Measurements from ENCODE around the gene C1QL4. TPM values are rescaled to one million over a fixed set of nuclear protein-coding genes. Genes with fewer than 3 reads are reported as not detected.

The C1QL4 gene
- total RNA-seq, 1 donor from 2014 or later: 0.63 TPM

DNA sequence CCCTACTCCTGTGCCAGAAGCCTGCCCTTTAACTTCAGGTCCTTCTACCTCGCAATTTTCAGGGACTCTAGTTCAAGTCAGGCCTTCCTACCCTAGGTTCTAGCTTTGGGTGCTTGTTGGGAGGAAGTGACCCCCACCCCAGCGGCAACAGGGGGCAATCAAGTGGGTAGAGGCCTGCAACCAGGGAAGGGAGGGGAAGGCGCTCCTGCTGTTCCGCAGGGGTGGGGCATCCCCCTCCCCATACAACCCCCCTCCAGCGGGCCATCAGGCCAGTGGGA lies 42.2 kb downstream of the C1QL4 start:
- TF ChIP-seq, protein P1, sequence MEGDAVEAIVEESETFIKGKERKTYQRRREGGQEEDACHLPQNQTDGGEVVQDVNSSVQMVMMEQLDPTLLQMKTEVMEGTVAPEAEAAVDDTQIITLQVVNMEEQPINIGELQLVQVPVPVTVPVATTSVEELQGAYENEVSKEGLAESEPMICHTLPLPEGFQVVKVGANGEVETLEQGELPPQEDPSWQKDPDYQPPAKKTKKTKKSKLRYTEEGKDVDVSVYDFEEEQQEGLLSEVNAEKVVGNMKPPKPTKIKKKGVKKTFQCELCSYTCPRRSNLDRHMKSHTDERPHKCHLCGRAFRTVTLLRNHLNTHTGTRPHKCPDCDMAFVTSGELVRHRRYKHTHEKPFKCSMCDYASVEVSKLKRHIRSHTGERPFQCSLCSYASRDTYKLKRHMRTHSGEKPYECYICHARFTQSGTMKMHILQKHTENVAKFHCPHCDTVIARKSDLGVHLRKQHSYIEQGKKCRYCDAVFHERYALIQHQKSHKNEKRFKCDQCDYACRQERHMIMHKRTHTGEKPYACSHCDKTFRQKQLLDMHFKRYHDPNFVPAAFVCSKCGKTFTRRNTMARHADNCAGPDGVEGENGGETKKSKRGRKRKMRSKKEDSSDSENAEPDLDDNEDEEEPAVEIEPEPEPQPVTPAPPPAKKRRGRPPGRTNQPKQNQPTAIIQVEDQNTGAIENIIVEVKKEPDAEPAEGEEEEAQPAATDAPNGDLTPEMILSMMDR (conservative IDR thresholded peaks at IDR 0.05): no peak
- no peak overlapping the region for H3K4me3 Mint-ChIP-seq
- no peaks in the 10 kb centered on the region for H3K9me3 Mint-ChIP-seq
- no peak for DNase-seq (ENCODE audit: low read depth, low spot score)
- peaks cover 4% of the 10 kb centered on the region for H3K4me1 Mint-ChIP-seq
- peaks cover 84% of the 10 kb centered on the region for H3K27me3 Mint-ChIP-seq (ENCODE audit: low read depth)
- H3K27ac Mint-ChIP-seq (ENCODE audit: unreplicated experiment): no peak overlapping the region
- no peaks in the 10 kb centered on the region for H3K36me3 Mint-ChIP-seq (ENCODE audit: low read depth)

DNA sequence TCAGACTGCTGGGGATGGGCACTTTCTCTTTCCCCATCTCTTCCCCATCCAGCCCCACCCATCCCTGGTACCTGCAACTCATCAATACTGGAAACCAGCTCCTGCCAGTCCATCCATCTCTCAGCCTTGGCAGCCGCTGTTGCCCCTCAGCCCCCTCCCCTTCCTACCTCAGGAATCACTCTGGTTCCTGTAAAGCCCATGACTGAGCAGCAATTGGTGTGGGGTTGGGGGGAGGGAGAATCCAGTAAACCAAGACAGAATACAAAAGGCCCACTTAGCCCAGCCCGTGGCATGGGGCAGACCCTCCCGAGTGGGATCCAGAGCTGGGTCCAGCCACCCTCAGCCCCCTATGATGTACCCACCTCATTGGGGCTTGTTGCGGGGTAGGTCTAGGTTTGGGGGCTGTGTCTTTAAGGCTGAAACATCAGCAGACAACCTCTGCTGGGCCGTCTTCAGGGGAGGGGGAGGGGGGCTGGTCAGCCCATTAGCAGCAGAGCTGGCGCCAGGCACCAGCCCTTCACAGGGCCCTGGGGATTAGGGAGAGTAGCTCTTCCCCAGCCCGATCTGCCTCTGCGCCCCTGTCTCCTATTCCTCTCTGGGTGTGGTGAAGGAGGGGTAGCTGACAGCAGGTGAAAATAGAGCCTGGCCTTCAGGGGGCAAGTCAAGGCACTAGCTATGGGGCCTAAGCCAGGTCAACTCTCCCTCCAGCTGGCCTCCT lies 42.7 kb downstream of the C1QL4 start:
- H3K9me3 Mint-ChIP-seq: no peaks in the 10 kb centered on the region
- peaks cover 4% of the 10 kb centered on the region for H3K4me1 Mint-ChIP-seq
- H3K4me3 Mint-ChIP-seq: no peak overlapping the region
- H3K27ac Mint-ChIP-seq (ENCODE audit: unreplicated experiment): no peak overlapping the region
- DNase-seq (ENCODE audit: low read depth, low spot score): no peak
- TF ChIP-seq, protein P1 (conservative IDR thresholded peaks at IDR 0.05): no peak
- H3K36me3 Mint-ChIP-seq (ENCODE audit: low read depth): no peaks in the 10 kb centered on the region
- peaks cover 81% of the 10 kb centered on the region for H3K27me3 Mint-ChIP-seq (ENCODE audit: low read depth)

DNA sequence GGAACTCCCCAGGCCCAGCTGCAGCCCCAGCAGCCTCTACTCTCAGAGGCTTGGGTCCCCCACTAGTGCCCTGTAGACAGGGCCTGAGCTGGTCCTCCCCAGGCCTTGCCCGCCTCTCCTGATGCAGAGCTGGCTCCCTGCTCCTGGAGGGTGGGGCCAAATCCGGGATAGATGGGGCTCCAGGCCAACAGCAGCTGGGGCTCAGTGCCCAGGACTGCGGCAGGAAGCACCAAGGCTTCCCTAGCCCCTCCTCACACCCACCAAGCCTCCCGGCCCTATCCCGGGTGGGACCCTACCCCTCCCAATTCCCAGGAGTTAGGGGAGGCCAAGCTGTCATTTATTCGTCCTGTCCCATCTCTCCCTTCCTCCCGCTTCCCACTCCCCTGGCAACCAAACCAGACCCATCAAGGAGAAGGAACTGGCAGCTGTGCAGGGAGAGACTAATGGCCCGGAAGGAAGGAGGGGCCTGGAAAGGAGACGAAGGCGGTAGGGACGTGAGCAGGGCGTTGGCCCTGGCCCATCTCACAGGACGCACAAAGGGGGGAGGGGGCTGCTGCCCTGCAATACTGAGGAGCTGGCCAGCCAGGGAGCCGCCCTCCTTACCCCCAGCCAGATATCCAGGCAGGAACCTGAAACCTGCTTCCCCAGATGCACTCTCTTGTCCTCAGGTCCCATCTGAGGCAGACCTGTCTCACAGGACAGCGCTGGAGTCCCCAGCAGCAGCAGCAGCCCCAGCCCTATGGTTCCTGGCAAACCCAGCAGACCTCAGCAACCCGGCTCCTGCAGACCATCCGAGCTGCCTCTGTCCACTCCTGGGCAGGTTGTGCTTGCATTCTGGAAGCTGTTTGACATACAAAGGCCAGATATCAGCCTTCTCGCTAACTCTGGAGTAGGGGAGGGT lies 43.7 kb downstream of the C1QL4 start:
- H3K4me1 Mint-ChIP-seq: peaks cover 7% of the 10 kb centered on the region
- no peaks in the 10 kb centered on the region for H3K9me3 Mint-ChIP-seq
- H3K36me3 Mint-ChIP-seq (ENCODE audit: low read depth): no peaks in the 10 kb centered on the region
- no peak overlapping the region for H3K27ac Mint-ChIP-seq (ENCODE audit: unreplicated experiment)
- no peak overlapping the region for H3K4me3 Mint-ChIP-seq
- no peak for DNase-seq (ENCODE audit: low read depth, low spot score)
- TF ChIP-seq, protein P1 (conservative IDR thresholded peaks at IDR 0.05): no peak
- peaks cover 77% of the 10 kb centered on the region for H3K27me3 Mint-ChIP-seq (ENCODE audit: low read depth)

DNA sequence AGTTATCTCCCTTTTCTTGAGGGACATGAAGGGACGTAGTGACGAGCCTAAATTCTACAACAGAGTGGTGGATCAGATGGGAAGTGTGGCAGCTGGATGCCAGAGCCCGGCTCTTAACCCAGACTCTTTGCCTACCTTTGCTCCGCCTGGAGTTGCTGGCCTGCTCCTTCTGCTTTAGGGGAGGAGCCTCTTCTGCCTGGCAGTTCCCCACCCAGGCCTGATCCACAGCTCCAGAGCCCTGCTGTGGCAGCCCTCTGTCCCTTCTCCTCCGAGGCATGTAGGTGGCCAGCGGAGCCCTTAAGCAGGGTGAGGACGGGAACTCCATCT lies 44.3 kb downstream of the C1QL4 start:
- TF ChIP-seq, protein P1 (conservative IDR thresholded peaks at IDR 0.05): no peak
- no peak for DNase-seq (ENCODE audit: low read depth, low spot score)
- H3K4me1 Mint-ChIP-seq: peaks cover 9% of the 10 kb centered on the region
- peaks cover 77% of the 10 kb centered on the region for H3K27me3 Mint-ChIP-seq (ENCODE audit: low read depth)
- H3K9me3 Mint-ChIP-seq: no peaks in the 10 kb centered on the region
- H3K4me3 Mint-ChIP-seq: no peak overlapping the region
- H3K36me3 Mint-ChIP-seq (ENCODE audit: low read depth): no peaks in the 10 kb centered on the region
- H3K27ac Mint-ChIP-seq (ENCODE audit: unreplicated experiment): no peak overlapping the region

DNA sequence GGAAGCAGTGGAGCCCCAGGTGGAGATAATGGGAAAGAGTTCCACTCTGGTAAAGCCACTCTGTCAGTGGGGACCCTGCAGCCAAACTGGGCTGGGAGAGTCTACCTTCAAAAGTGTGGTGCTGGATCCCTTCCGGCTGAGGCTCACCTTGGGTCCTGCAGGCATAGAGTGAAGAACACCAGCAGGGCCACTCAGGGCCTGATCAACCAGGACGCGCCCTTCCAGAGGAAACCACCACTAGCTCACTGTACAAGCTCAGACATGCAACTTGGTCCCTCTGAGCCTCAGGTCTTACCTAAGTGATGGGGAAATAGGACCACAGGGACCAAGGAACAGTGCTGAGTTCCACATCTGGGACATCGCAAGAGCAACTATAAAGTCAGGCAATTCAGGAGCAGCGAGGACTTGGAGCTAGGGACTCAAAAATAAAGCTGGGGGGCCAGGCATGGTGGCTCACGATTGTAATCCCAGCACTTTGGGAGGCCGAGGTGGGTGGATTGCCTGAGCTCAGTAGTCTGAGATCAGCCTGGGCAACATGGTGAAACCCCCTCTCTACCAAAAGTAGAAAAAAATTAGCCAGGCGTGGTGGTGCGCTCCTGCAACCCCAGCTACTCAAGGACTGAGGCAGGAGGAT lies 47.9 kb downstream of the C1QL4 start:
- TF ChIP-seq, protein P1 (conservative IDR thresholded peaks at IDR 0.05): no peak
- H3K36me3 Mint-ChIP-seq (ENCODE audit: low read depth): no peaks in the 10 kb centered on the region
- DNase-seq (ENCODE audit: low read depth, low spot score): no peak
- peaks cover 5% of the 10 kb centered on the region for H3K4me1 Mint-ChIP-seq
- peaks cover 48% of the 10 kb centered on the region for H3K27me3 Mint-ChIP-seq (ENCODE audit: low read depth)
- H3K9me3 Mint-ChIP-seq: no peaks in the 10 kb centered on the region
- no peak overlapping the region for H3K27ac Mint-ChIP-seq (ENCODE audit: unreplicated experiment)
- no peak overlapping the region for H3K4me3 Mint-ChIP-seq
